Measurements from ENCODE around the gene CAT. TPM values are rescaled to one million over a fixed set of nuclear protein-coding genes. Genes with fewer than 3 reads are reported as not detected.

The CAT gene
- polyA plus RNA-seq, 3 donors: 122 to 432 (median 429) TPM

DNA sequence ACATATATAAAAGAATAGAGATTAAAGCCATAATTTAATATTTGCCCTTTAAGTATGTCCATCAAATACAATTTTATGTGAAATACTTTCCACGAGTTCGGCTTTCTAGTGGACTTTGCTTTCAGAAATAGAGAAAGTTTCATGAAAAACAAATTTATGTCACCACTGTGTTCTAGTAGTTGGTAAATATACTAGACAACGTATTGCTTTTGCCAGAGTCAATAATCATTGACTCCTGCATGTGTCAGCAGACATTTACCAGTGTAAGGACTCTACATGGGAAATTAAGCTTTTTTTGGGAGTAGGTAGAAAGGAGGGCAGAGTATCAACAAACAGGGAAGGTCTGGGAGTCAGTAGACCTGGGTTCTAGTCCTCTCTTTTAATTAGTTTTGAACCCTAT lies 32.3 kb upstream of the CAT start:
- TF ChIP-seq, protein P1, sequence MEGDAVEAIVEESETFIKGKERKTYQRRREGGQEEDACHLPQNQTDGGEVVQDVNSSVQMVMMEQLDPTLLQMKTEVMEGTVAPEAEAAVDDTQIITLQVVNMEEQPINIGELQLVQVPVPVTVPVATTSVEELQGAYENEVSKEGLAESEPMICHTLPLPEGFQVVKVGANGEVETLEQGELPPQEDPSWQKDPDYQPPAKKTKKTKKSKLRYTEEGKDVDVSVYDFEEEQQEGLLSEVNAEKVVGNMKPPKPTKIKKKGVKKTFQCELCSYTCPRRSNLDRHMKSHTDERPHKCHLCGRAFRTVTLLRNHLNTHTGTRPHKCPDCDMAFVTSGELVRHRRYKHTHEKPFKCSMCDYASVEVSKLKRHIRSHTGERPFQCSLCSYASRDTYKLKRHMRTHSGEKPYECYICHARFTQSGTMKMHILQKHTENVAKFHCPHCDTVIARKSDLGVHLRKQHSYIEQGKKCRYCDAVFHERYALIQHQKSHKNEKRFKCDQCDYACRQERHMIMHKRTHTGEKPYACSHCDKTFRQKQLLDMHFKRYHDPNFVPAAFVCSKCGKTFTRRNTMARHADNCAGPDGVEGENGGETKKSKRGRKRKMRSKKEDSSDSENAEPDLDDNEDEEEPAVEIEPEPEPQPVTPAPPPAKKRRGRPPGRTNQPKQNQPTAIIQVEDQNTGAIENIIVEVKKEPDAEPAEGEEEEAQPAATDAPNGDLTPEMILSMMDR (IDR thresholded peaks at IDR 0.05): no peak
- no peak overlapping the region for H3K4me2 ChIP-seq (replicated peaks; ENCODE audit: extremely low read depth, low read length, poor library complexity, severe bottlenecking)
- no peaks in the 10 kb centered on the region for H3K27me3 ChIP-seq (ENCODE audit: control insufficient read depth in 2 of 2, insufficient read depth in 2 of 2, low read length in 2 of 2)
- peaks cover 0 to 2% of the 10 kb centered on the region in 2 donors for H3K9me3 ChIP-seq (replicated peaks in 1 of 2; ENCODE audit: control insufficient read depth in 1 of 2, insufficient read depth in 1 of 2, low read length in 2 of 2)
- Mint-ChIP-seq H3K4me1 (peaks cover 27% of the 10 kb centered on the region), H3K27ac (peak overlapping the region in 1 of 7 donors; percentile 89), H3K36me3 (no peaks in the 10 kb centered on the region), H3K4me3 (no peak overlapping the region), H3K9me3 (no peaks in the 10 kb centered on the region), H3K27me3 (ENCODE audit: low read depth in 3 of 3) (peaks cover 0 to 1% (median 0%) of the 10 kb centered on the region in 3 donors)
- WGBS (ENCODE audit: insufficient coverage): 100% methylated on average over 1 of the region's 3 CpGs
- H3K4me3 ChIP-seq (replicated peaks in 1 of 3; ENCODE audit: low read depth in 2 of 3, low read length in 3 of 3): no peak overlapping the region
- no peaks in the 10 kb centered on the region for H3K79me2 ChIP-seq (ENCODE audit: insufficient read depth, low read length)
- no peak overlapping the region for H3K9ac ChIP-seq (ENCODE audit: insufficient read depth, low read length, poor library complexity, severe bottlenecking)
- no peak for DNase-seq
- H3K4me1 ChIP-seq (ENCODE audit: control insufficient read depth in 1 of 2, insufficient read depth in 2 of 2, low read length in 2 of 2): peaks cover 8 to 18% of the 10 kb centered on the region in 2 donors
- no peaks in the 10 kb centered on the region for H3K36me3 ChIP-seq (replicated peaks in 1 of 2; ENCODE audit: control insufficient read depth in 1 of 2, insufficient read depth in 2 of 2, low read length in 2 of 2)
- no peak overlapping the region for H3K27ac ChIP-seq (ENCODE audit: low read depth in 1 of 2, low read length in 2 of 2)
- H2AFZ ChIP-seq (ENCODE audit: insufficient read depth, low read depth, low read length, poor library complexity, severe bottlenecking): no peak overlapping the region
- intact Hi-C loops (cut with micrococcal nuclease): loop anchor here (5.0 to 10.0 kb wide), 2 partner anchors 34 to 48 kb away; no protein-coding TSS in a partner anchor
- H4K20me1 ChIP-seq (ENCODE audit: insufficient read depth, low read length): no peaks in the 10 kb centered on the region

DNA sequence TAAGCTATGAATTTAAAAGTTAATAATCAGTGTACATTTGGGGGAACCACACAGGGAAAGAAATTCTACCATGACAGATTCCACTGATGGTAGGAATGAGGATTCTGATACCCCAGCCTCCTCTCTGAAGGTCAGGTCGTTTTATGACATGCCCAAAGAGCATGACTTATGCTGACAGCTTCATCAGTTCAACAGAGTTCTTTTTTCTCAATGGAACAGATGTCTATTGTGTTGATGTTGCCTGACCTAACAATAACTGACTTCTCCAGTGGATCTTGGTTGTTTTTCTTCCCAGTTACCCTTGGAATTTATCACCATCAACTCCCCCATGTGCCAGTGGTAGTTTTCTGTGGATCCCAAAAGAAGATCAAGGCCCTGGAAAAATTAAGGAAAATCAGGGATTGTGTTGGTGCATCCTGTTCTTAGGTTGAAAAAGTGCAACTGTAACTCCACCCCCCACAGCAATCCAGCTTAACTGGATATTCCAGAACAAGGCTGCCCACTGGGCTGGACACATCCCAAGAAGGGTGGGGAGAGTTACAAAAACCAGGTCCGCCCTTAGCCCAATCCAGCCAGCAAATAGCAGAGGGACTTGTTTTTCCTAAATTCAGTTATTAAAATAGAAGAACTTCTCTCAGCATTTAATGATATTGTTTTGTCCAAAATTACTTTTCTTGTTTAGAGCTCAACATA lies 31.5 kb upstream of the CAT start:
- no peaks in the 10 kb centered on the region for H3K27me3 ChIP-seq (ENCODE audit: control insufficient read depth in 2 of 2, insufficient read depth in 2 of 2, low read length in 2 of 2)
- no peak for DNase-seq
- peaks cover 0 to 6% of the 10 kb centered on the region in 2 donors for H3K9me3 ChIP-seq (replicated peaks in 1 of 2; ENCODE audit: control insufficient read depth in 1 of 2, insufficient read depth in 1 of 2, low read length in 2 of 2)
- H3K79me2 ChIP-seq (ENCODE audit: insufficient read depth, low read length): no peaks in the 10 kb centered on the region
- peaks cover 27% of the 10 kb centered on the region for H3K4me1 Mint-ChIP-seq
- no peaks in the 10 kb centered on the region for H3K9me3 Mint-ChIP-seq
- H3K27ac ChIP-seq (ENCODE audit: low read depth in 1 of 2, low read length in 2 of 2): no peak overlapping the region
- peaks cover 8 to 18% of the 10 kb centered on the region in 2 donors for H3K4me1 ChIP-seq (ENCODE audit: control insufficient read depth in 1 of 2, insufficient read depth in 2 of 2, low read length in 2 of 2)
- intact Hi-C loops (cut with micrococcal nuclease): loop anchor here (5.0 to 10.0 kb wide), 2 partner anchors 35 to 48 kb away; no protein-coding TSS in a partner anchor
- no peak overlapping the region for H3K4me2 ChIP-seq (replicated peaks; ENCODE audit: extremely low read depth, low read length, poor library complexity, severe bottlenecking)
- no peak overlapping the region for H3K9ac ChIP-seq (ENCODE audit: insufficient read depth, low read length, poor library complexity, severe bottlenecking)
- H3K36me3 Mint-ChIP-seq: no peaks in the 10 kb centered on the region
- H4K20me1 ChIP-seq (ENCODE audit: insufficient read depth, low read length): no peaks in the 10 kb centered on the region
- H3K4me3 ChIP-seq (replicated peaks in 1 of 3; ENCODE audit: low read depth in 2 of 3, low read length in 3 of 3): no peak overlapping the region
- H3K36me3 ChIP-seq (replicated peaks in 1 of 2; ENCODE audit: control insufficient read depth in 1 of 2, insufficient read depth in 2 of 2, low read length in 2 of 2): no peaks in the 10 kb centered on the region
- no CpG with 5 or more reads among the region's 2 CpGs for WGBS (ENCODE audit: insufficient coverage)
- H3K27me3 Mint-ChIP-seq (ENCODE audit: low read depth in 3 of 3): peaks cover 0 to 1% (median 0%) of the 10 kb centered on the region in 3 donors
- TF ChIP-seq, protein P1 (IDR thresholded peaks at IDR 0.05): no peak
- H2AFZ ChIP-seq (ENCODE audit: insufficient read depth, low read depth, low read length, poor library complexity, severe bottlenecking): no peak overlapping the region
- H3K27ac Mint-ChIP-seq: no peak overlapping the region
- no peak overlapping the region for H3K4me3 Mint-ChIP-seq
